ENCODE results near the gene CCDC69. TPM values are rescaled to one million over a fixed set of nuclear protein-coding genes. Genes with fewer than 3 reads are reported as not detected.
A peak's percentile ranks its signal among the peaks of the same experiment; 100 is the strongest.

The CCDC69 gene
- total and polyA plus RNA-seq, 2 donors (not counting 1 experiment from before 2014, with no cell fraction given): 58.7 to 125 TPM

DNA sequence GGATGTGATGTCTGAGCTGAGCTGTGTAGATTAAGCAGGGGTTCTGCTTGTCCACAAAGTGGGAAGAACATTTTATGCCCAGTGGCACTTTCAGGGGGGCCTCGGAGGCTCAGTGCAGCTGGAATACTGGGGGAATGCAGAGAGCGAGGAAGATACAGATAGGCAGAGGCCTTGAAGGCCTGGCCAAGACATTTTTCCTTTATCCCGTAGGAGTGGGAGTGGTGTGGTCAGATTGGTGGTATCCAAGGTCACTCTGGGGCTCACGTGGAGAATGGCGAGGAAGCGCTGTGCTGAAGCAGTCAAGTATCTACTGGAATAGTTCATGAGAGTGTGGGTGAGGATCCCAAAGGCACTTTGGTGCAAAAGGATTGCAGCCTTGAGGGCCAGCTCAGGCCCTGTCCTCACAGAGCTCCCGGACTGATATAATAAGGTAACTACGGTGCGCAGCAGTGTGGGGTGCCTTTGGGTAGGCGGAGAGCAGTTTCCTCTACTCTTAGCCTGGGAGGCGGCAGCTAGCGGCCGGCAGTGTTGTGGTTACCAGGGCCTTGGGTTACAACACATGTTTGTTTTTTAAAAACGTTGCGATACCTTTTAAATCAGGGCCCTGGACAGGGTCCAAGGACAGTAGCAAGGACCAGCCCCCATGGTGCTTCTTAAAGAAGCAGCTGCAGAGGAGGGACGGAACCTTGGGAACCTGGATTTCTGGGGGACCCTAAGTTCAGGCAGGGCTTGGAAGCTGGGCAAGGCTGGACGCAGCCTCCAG lies 10.8 kb upstream of the CCDC69 start:
- Histone ChIP-seq H3K9me3 (ENCODE audit: control extremely low read depth in 1 of 3, control insufficient read depth in 2 of 3, insufficient read depth in 1 of 3, low read length in 2 of 3) (no peaks in the 10 kb centered on the region), H3K27me3 (replicated peaks in 1 of 4; ENCODE audit: control extremely low read depth in 1 of 4, control insufficient read depth in 3 of 4, insufficient read depth in 4 of 4, low read length in 3 of 4) (no peaks in the 10 kb centered on the region), H4K20me1 (ENCODE audit: control insufficient read depth, insufficient read depth, low read length, poor library complexity, severe bottlenecking) (no peaks in the 10 kb centered on the region), H3K4me2 (replicated peaks; ENCODE audit: low read depth, low read length, poor library complexity, severe bottlenecking) (peak overlapping the region; percentile 75), H3K27ac (ENCODE audit: low read length in 2 of 2) (peak overlapping the region; percentile 69 to 92), H2AFZ (ENCODE audit: insufficient read depth, low read depth, low read length, poor library complexity, severe bottlenecking) (peak overlapping the region; percentile 57), H3K9ac (ENCODE audit: low read length) (peak overlapping the region; percentile 36), H3K79me2 (ENCODE audit: control insufficient read depth, insufficient read depth, low read length) (peaks cover 7% of the 10 kb centered on the region), H3K4me1 (ENCODE audit: control insufficient read depth in 2 of 2, insufficient read depth in 2 of 2, low read length in 2 of 2) (peaks cover 77 to 82% of the 10 kb centered on the region in 2 donors), H3K36me3 (replicated peaks in 1 of 2; ENCODE audit: control extremely low read depth in 1 of 2, control insufficient read depth in 1 of 2, extremely low read depth in 1 of 2, insufficient read depth in 2 of 2, low read length in 1 of 2) (no peaks in the 10 kb centered on the region), H3K4me3 (ENCODE audit: control extremely low read depth in 1 of 5, extremely low read depth in 1 of 5, insufficient read depth in 1 of 5, low read depth in 2 of 5, low read length in 4 of 5) (peak overlapping the region in 2 of 5 experiments; percentile 21 to 31)
- Mint-ChIP-seq H3K4me1 (peaks cover 81% of the 10 kb centered on the region), H3K9me3 (ENCODE audit: insufficient read depth) (no peaks in the 10 kb centered on the region), H3K27ac (peak overlapping the region; percentile 95), H3K4me3 (peak overlapping the region; percentile 89), H3K27me3 (no peaks in the 10 kb centered on the region)
- CTCF ChIA-PET: interaction anchor here (0.8 to 14.0 kb wide), 13 partner anchors 15 to 183 kb away, joined by 3 to 299 read pairs (median 5); partner anchors contain the start of gene CCDC69
- POLR2A ChIA-PET: interaction anchor here (0.5 to 2.5 kb wide), 13 partner anchors 10 to 142 kb away, joined by 3 to 26 read pairs (median 5); partner anchors contain the start of genes CCDC69 and GM2A
- DNase-seq (peak; percentile 55), ATAC-seq (ENCODE audit: low read depth) (peak; percentile 46)
- no peak for TF ChIP-seq EZH2 (IDR thresholded peaks at IDR 0.05; ENCODE audit: borderline replicate concordance, insufficient read depth, low read depth, low read length, poor library complexity, severe bottlenecking)
- TF ChIP-seq, protein P1, sequence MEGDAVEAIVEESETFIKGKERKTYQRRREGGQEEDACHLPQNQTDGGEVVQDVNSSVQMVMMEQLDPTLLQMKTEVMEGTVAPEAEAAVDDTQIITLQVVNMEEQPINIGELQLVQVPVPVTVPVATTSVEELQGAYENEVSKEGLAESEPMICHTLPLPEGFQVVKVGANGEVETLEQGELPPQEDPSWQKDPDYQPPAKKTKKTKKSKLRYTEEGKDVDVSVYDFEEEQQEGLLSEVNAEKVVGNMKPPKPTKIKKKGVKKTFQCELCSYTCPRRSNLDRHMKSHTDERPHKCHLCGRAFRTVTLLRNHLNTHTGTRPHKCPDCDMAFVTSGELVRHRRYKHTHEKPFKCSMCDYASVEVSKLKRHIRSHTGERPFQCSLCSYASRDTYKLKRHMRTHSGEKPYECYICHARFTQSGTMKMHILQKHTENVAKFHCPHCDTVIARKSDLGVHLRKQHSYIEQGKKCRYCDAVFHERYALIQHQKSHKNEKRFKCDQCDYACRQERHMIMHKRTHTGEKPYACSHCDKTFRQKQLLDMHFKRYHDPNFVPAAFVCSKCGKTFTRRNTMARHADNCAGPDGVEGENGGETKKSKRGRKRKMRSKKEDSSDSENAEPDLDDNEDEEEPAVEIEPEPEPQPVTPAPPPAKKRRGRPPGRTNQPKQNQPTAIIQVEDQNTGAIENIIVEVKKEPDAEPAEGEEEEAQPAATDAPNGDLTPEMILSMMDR (IDR thresholded peaks at IDR 0.05): no peak
- intact Hi-C loops (cut with micrococcal nuclease): loop anchor here (1.0 kb wide), 1 partner anchor 10 kb away; the partner anchor contains the start of gene CCDC69
- WGBS (ENCODE audit: insufficient coverage): 35% methylated on average over 16 of the region's 17 CpGs

Measured in B cell (primary cell).